IMR-90 (cell line): ENCODE measurements around the gene MS4A6E. TPM values are rescaled to one million over a fixed set of nuclear protein-coding genes. Genes with fewer than 3 reads are reported as not detected.
"Not testable (repeated sequence)": the region's sequence is repeated elsewhere in the genome, so short reads cannot be mapped to it uniquely, and the experiment has no call there.

ENCODE experiments used
- ATAC-seq: fragments of 200-7000 bp; cut with Tn5 transposase; 2 replicates; pipeline ENCODE4 v1.9.1; 2020; ENCODE audit warnings: low read depth, mild to moderate bottlenecking, moderate library complexity
- BruUV-seq: library from RNA; stranded (reverse); fragments of 400-500 nt; replicated peaks from 2 replicates; lab custom pipeline; 2021; lab: Mats Ljungman, UMichigan
- CTCF ChIA-PET: fragments of 300-600 bp; formaldehyde crosslinking; extraction: SDS; loops from one replicate; lab custom pipeline; 2021; ENCODE audit warnings: antibody characterized with exemption; lab: Yijun Ruan, JAX
- POLR2A ChIA-PET: fragments of 300-600 bp; sonication (Branson Sonifier 250); formaldehyde crosslinking; loops from one replicate; lab custom pipeline; 2022; ENCODE audit warnings: antibody characterized with exemption; ENCODE audit not compliant: unreplicated experiment; lab: Charles Lee
- DNase-seq: peaks from one replicate; pipeline ENCODE4 v3.0.0; 2013
- H2AFZ ChIP-seq: replicated peaks from 2 replicates; pipeline ENCODE3; 2013; ENCODE audit warnings: low read length, mild to moderate bottlenecking; ENCODE audit not compliant: poor library complexity
- H2AK5ac ChIP-seq: 2 replicates; pipeline ENCODE4 v1.6.1; 2013; ENCODE audit warnings: low read depth, low read length, inconsistent platforms
- H2AK9ac ChIP-seq: replicated peaks from 2 replicates; pipeline ENCODE3; 2013; ENCODE audit warnings: mild to moderate bottlenecking, low read depth, low read length, moderate library complexity; ENCODE audit not compliant: poor library complexity
- H2BK120ac ChIP-seq: 2 replicates; pipeline ENCODE4 v1.6.1; 2013; ENCODE audit warnings: low read depth, low read length, inconsistent platforms
- H2BK15ac ChIP-seq: 3 replicates; pipeline ENCODE4 v1.6.1; 2013; ENCODE audit warnings: low read depth, low read length, inconsistent platforms
- H2BK20ac ChIP-seq: 2 replicates; pipeline ENCODE4 v1.6.1; 2013; ENCODE audit warnings: low read depth, mild to moderate bottlenecking, inconsistent platforms, low read length, moderate library complexity
- H2BK5ac ChIP-seq: 2 replicates; pipeline ENCODE4 v1.6.1; 2013; ENCODE audit warnings: mild to moderate bottlenecking, low read depth, low read length, inconsistent platforms; ENCODE audit not compliant: poor library complexity, severe bottlenecking
- H3K14ac ChIP-seq: replicated peaks from 2 replicates; pipeline ENCODE4 v1.6.1; 2013; ENCODE audit warnings: low read depth, low read length, inconsistent platforms
- H3K18ac ChIP-seq: 2 replicates; pipeline ENCODE4 v1.6.1; 2013; ENCODE audit warnings: low read depth, low read length, control low read depth
- H3K23ac ChIP-seq: 2 replicates; pipeline ENCODE4 v1.6.1; 2013; ENCODE audit warnings: low read depth, low read length, inconsistent platforms
- H3K27ac ChIP-seq: 2 replicates; pipeline ENCODE4 v1.5.1; 2013; ENCODE audit warnings: mild to moderate bottlenecking, control low read depth, low read length; ENCODE audit not compliant: insufficient read depth
- H3K27me3 ChIP-seq: 2 replicates; pipeline ENCODE4 v1.6.1; 2013; ENCODE audit warnings: low read length; ENCODE audit not compliant: control insufficient read depth, insufficient read depth
- H3K36me3 ChIP-seq: 2 replicates; pipeline ENCODE4 v1.6.1; 2013; ENCODE audit warnings: low read length, mixed read lengths; ENCODE audit not compliant: control insufficient read depth, insufficient read depth
- H3K4ac ChIP-seq: 2 replicates; pipeline ENCODE4 v1.6.1; 2013; ENCODE audit warnings: low read depth, low read length, inconsistent platforms
- H3K4me1 ChIP-seq: 2 replicates; pipeline ENCODE4 v1.6.1; 2013; ENCODE audit warnings: low read length, mixed read lengths; ENCODE audit not compliant: control insufficient read depth, insufficient read depth
- H3K4me2 ChIP-seq: 2 replicates; pipeline ENCODE4 v1.6.1; 2013; ENCODE audit warnings: low read depth, mild to moderate bottlenecking, control low read depth, low read length, moderate library complexity
- H3K4me3 ChIP-seq: 2 replicates; pipeline ENCODE4 v1.5.1; 2013; ENCODE audit warnings: low read depth, mild to moderate bottlenecking, control low read depth, low read length, moderate library complexity; ENCODE audit not compliant: insufficient read depth
- H3K56ac ChIP-seq: 2 replicates; pipeline ENCODE4 v1.6.1; 2013; ENCODE audit warnings: low read length, inconsistent platforms; ENCODE audit not compliant: insufficient read depth; ENCODE audit errors: extremely low read depth
- H3K79me1 ChIP-seq, 2 experiments: 2 replicates each; pipeline ENCODE4 v1.6.1; 2013; ENCODE audit warnings: low read length in 2 of 2, inconsistent platforms in 1 of 2, low read depth in 1 of 2
- H3K9ac ChIP-seq: 2 replicates; pipeline ENCODE4 v1.6.1; 2013; ENCODE audit warnings: low read depth, low read length, control low read depth
- H3K9me1 ChIP-seq: 2 replicates; pipeline ENCODE4 v1.6.1; 2013; ENCODE audit warnings: low read length, inconsistent platforms; ENCODE audit not compliant: insufficient read depth
- H3K9me3 ChIP-seq: 2 replicates; pipeline ENCODE4 v1.6.1; 2013; ENCODE audit warnings: low read length; ENCODE audit not compliant: control insufficient read depth, insufficient read depth
- H4K20me1 ChIP-seq: 2 replicates; pipeline ENCODE4 v1.6.1; 2013; ENCODE audit warnings: low read length, inconsistent platforms; ENCODE audit not compliant: insufficient read depth
- H4K5ac ChIP-seq: 2 replicates; pipeline ENCODE4 v1.6.1; 2013; ENCODE audit warnings: mild to moderate bottlenecking, low read depth, low read length, control low read depth
- H4K8ac ChIP-seq, 2 experiments: 2 replicates each; pipeline ENCODE4 v1.6.1; 2013; ENCODE audit warnings: low read depth in 2 of 2, low read length in 2 of 2, control low read depth in 1 of 2, inconsistent platforms in 1 of 2
- H4K91ac ChIP-seq: 2 replicates; pipeline ENCODE4 v1.6.1; 2013; ENCODE audit warnings: low read depth, low read length, inconsistent platforms; ENCODE audit not compliant: insufficient read depth
- WGBS, 2 experiments: methylation state at CpG; one replicate each; pipeline versions ENCODE4 v1.1.5 to v1.1.7; 2013; ENCODE audit warnings: missing lambda C conversion rate in 2 of 2; ENCODE audit not compliant: insufficient read length in 1 of 2; ENCODE audit errors: extremely low coverage in 2 of 2; 5-methylcytosine and 5-hydroxymethylcytosine counted together
- dilution Hi-C: fragments of 300-500 bp; cut with HindIII; formaldehyde crosslinking; loops from one replicate; pipeline ENCODE4 v1.14.3; 2018; ENCODE audit warnings: low sequenced_read_pairs; ENCODE audit not compliant: unreplicated experiment
- in situ Hi-C: fragments of 300-500 bp; cut with MboI; formaldehyde crosslinking; loops from 3 replicates; pipeline ENCODE4 v1.14.3; 2019; ENCODE audit warnings: low sequenced_read_pairs, inconsistent platforms, mixed read lengths
- intact Hi-C: fragments of 100-400 bp; cut with micrococcal nuclease; formaldehyde crosslinking; loops from 2 replicates; pipeline ENCODE4 v1.10.0; 2022
- polyA plus RNA-seq, 3 experiments: library from polyadenylated mRNA; depleted of rRNA; stranded (reverse); fragments of >200 nt; gene quantifications; 2 replicates each; pipeline ENCODE4 v1.2.3, GENCODE V29; 2012; ENCODE audit warnings: low replicate concordance in 1 of 3
- total RNA-seq: library from RNA; depleted of rRNA; stranded (reverse); fragments of >200 nt; gene quantifications from 2 replicates; pipeline ENCODE4 v1.2.3, GENCODE V29; 2012

MS4A6E gene
- total and polyA plus RNA-seq, 2 of the 4 experiments (the other 2 are of a cell fraction) = not detected

DNA sequence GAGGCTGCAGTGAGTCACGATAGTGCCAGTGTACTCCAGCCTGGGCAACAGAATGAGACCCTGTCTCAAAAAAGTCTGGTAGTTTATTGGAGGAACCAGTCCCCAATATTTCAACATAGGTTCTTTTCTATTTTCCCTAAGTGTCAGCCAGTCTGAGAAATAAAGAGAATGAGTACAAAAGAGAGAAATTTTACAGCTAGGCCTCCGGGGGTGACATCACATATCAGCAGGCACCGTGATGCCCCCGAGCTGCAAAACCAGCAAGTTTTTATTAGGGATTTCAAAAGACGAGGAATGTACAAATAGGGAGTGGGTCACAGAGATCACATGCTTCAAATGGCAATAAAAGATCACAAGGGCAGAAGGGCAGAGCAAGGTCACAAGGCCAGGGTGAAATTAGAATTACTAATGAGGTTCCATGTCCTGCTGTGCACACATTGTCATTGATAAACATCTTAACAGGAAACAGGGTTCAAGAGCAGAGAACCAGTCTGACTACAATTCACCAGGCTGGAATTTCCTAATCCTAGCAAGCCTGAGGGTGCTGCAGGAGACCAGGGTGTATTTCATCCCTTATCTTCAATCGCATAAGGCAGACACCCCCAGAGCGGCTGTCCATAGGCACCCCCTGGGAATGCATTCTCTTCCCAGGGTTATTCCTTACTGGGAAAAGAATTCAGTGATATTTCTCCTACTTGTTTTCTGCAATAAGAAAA is 41.5 kb upstream of the MS4A6E start:
- intact Hi-C loops, H3K56ac ChIP-seq, H4K8ac ChIP-seq, DNase-seq, H4K20me1 ChIP-seq, H3K14ac ChIP-seq, H3K9me1 ChIP-seq, H2BK5ac ChIP-seq, CTCF ChIA-PET, H3K4me1 ChIP-seq, BruUV-seq, ATAC-seq, H2AFZ ChIP-seq, dilution Hi-C loops, H3K36me3 ChIP-seq, POLR2A ChIA-PET, H3K27me3 ChIP-seq, H3K18ac ChIP-seq, H2BK20ac ChIP-seq, H3K9ac ChIP-seq, H4K91ac ChIP-seq, H3K23ac ChIP-seq, H3K9me3 ChIP-seq, H2AK5ac ChIP-seq, H3K4ac ChIP-seq, in situ Hi-C loops, H2AK9ac ChIP-seq, H2BK15ac ChIP-seq, H3K27ac ChIP-seq, H4K5ac ChIP-seq, H2BK120ac ChIP-seq, H3K4me3 ChIP-seq, H3K4me2 ChIP-seq, H3K79me1 ChIP-seq: not testable (repeated sequence)
- WGBS, 2 experiments = 53% methylated on average over 3 of the region's 7 CpGs; no CpG with 5 or more reads in 1 of the 2 experiments
